GM10266 (cell line): ENCODE results near the gene RRP8.

Experiments
- DNase-seq: peaks from one replicate; pipeline ENCODE4 v3.0.0; 2012; ENCODE audit errors: extremely low spot score
- TF ChIP-seq, protein P1 (sequence below): IDR thresholded peaks from 2 replicates; pipeline ENCODE4 v1.5.1; 2012; ENCODE audit warnings: mild to moderate bottlenecking, low read depth; ENCODE audit not compliant: control insufficient read depth, insufficient read depth; ENCODE audit errors: missing control alignments

RRP8 gene

DNA sequence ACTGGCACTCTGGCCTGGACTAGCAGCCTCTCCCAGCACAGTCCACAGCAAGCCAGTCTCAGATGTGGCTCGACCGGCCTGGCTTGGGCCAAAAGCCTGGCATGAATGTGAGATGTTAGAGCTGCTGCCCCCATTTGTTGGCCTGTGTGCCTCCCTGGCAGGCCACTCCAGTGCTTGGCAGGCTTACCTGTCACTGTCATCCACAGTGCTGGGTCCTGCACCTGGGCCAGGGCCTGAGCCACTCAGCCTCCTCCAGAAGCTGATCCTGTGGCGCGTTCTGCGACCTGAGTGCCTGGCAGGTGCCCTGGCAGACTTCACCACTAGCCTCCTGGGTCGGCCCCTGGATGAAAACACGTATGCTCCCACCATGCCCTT lies 36.1 kb downstream of the RRP8 start:
- TF ChIP-seq, protein P1, sequence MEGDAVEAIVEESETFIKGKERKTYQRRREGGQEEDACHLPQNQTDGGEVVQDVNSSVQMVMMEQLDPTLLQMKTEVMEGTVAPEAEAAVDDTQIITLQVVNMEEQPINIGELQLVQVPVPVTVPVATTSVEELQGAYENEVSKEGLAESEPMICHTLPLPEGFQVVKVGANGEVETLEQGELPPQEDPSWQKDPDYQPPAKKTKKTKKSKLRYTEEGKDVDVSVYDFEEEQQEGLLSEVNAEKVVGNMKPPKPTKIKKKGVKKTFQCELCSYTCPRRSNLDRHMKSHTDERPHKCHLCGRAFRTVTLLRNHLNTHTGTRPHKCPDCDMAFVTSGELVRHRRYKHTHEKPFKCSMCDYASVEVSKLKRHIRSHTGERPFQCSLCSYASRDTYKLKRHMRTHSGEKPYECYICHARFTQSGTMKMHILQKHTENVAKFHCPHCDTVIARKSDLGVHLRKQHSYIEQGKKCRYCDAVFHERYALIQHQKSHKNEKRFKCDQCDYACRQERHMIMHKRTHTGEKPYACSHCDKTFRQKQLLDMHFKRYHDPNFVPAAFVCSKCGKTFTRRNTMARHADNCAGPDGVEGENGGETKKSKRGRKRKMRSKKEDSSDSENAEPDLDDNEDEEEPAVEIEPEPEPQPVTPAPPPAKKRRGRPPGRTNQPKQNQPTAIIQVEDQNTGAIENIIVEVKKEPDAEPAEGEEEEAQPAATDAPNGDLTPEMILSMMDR, result no peak
- no peak for DNase-seq

- no peak for DNase-seq
- TF ChIP-seq, protein P1, result no peak
These were observed 36.6 kb downstream of the RRP8 start for GRCh38 chr11:6566704-6567370.

DNA sequence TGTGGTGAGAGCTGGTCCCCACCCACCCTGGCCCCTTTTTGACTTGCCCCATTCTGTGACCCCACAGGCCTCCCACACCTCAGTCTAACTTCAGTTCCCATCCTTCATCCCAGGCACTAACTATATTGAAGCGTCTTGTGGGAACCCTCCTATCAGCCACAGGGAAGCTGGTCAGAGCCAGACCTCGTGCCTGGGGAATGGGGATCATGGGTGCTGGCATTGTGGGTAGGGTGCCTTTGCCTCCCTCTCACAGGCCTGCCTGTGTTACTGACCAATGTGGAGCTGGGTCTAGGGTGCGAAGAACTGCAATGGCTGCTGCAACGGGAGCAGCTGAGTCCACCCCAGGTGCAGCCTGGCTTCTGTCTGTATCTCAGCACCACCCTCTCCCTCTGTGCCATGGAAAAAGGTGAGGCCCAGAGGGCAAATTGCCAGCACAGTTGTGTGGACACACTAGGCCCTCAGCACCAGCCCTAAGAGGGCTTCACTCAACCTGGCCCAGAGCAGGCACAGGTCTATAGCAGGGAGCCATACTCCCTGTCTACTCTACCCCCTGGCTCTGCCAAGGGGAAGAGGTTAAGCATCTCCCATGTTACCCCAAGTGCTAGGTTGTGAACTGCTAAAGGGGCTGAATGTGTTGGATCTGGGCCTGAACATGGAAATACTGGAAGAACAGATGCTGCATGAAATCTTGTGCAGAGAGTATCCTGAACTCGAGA lies 37.3 kb downstream of the RRP8 start:
- DNase-seq, result no peak
- TF ChIP-seq, protein P1, result no peak

DNA sequence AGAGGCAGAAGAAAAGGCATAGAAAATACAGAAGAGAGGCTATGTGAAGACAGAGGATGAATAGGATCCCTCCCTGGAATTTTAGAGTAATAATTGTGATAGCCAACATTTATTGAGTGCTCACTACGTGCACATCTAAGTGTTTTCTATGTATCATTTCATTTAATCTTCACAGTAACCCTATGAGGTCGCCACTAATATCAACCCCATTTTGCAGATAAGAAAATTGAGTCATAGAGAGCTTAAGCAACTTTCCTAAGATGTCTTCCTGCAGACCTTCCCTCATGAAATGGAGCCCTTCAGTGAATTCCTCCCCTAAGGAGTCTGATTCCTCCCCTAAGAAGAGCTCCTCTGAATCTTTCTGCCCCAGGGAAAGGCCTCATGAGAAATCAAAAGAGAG lies 38.1 kb downstream of the RRP8 start:
- no peak for DNase-seq
- TF ChIP-seq, protein P1, result no peak

- TF ChIP-seq, protein P1, result no peak
These were observed 39.7 kb downstream of the RRP8 start for GRCh38 chr11:6563667-6564066.

DNA sequence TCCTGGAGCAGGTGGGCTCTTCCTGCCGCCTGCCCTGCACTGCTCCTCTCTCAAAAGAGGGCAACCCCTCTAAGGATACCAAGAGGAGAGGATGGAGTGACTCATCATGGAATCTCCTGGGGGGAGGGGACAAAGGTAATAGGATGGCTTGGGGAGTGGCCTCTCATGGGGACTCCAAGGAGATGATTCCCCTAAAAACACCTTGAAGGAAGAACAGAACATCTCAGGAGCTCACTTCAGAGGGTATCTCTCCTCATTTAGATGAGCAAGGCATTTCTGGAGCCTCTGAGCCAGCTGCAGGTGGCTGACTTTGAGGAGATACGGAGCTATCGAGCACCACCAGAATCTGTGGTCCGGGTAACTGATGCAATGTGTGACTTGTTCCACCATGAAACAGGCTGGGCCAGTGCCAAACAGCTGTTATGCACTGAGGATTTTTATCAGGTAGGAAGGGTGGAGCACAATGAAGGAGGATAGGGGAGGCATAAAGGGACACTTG lies 40.2 kb downstream of the RRP8 start:
- no peak for DNase-seq
- TF ChIP-seq, protein P1, result no peak

More at GRCh38 chr11:6563667-6564066, 39.7 kb downstream of the RRP8 start:
- DNase-seq, result no peak

GRCh38 chr11:6561288-6561687 lies 42.1 kb downstream of the RRP8 start:
- TF ChIP-seq, protein P1, result no peak
- no peak for DNase-seq
